GM12878 (cell line): Measurements from ENCODE around the gene MRPL55. TPM values are rescaled to one million over a fixed set of nuclear protein-coding genes. Genes with fewer than 3 reads are reported as not detected.

Experiments
- ATAC-seq: fragments of 200-7000 bp; cut with Tn5 transposase; 3 replicates; pipeline ENCODE4 v1.9.1; 2020; ENCODE audit warnings: mild to moderate bottlenecking, moderate library complexity
- BruUV-seq: library from RNA; stranded (reverse); fragments of 400-500 nt; replicated peaks from 2 replicates; lab custom pipeline; 2021; lab: Mats Ljungman, UMichigan
- CTCF ChIA-PET: fragments of 300-600 bp; sonication (Branson Sonifier 250); formaldehyde crosslinking; extraction: SDS; loops from one replicate; lab custom pipeline; 2021; ENCODE audit warnings: inconsistent platforms; lab: Yijun Ruan, JAX
- POLR2A ChIA-PET: fragments of 350-600 bp; formaldehyde crosslinking; extraction: SDS; loops from one replicate; lab custom pipeline; 2021; ENCODE audit warnings: inconsistent platforms; lab: Charles Lee
- RAD21 ChIA-PET: fragments of 300-600 bp; sonication (Branson Sonifier 250); formaldehyde crosslinking; loops from one replicate; lab custom pipeline; 2023; ENCODE audit warnings: antibody characterized with exemption; ENCODE audit not compliant: unreplicated experiment; lab: Charles Lee
- SMC1A ChIA-PET: fragments of 300-600 bp; sonication (Branson Sonifier 250); formaldehyde crosslinking; loops from one replicate; lab custom pipeline; 2023; ENCODE audit not compliant: unreplicated experiment, uncharacterized antibody; lab: Charles Lee
- DNase-seq: peaks from one replicate; pipeline ENCODE4 v3.0.0-alpha.2; 2011; ENCODE audit warnings: low read depth, low spot score
- FAIRE-seq: peaks from 3 replicates; lab custom pipeline; 2011; peaks lifted over from hg19 to GRCh38; lab: Jason Lieb, UNC
- H2AFZ ChIP-seq: 2 replicates; pipeline ENCODE4 v1.6.0; 2011; ENCODE audit warnings: low read depth, low read length, control low read depth; ENCODE audit not compliant: control insufficient read depth
- H3K27ac ChIP-seq: 2 replicates; pipeline ENCODE4 v1.5.1; 2011; ENCODE audit warnings: control low read depth; ENCODE audit not compliant: control insufficient read depth, insufficient read depth
- H3K27me3 ChIP-seq, 2 experiments: replicated peaks in 1 of 2; 2 replicates each; pipeline versions ENCODE4 v1.6.0 to v1.6.1; 2011; ENCODE audit warnings: low read length in 1 of 2; ENCODE audit not compliant: control insufficient read depth in 2 of 2, insufficient read depth in 2 of 2
- H3K36me3 ChIP-seq, 2 experiments: 2 replicates each; pipeline ENCODE4 v1.5.1; 2011; ENCODE audit warnings: low read length in 1 of 2; ENCODE audit not compliant: control insufficient read depth in 2 of 2, insufficient read depth in 2 of 2
- H3K4me1 ChIP-seq: 2 replicates; pipeline ENCODE4 v1.6.1; 2011; ENCODE audit warnings: mild to moderate bottlenecking, low read length, moderate library complexity, mixed read lengths; ENCODE audit not compliant: control insufficient read depth, insufficient read depth
- H3K4me2 ChIP-seq: 2 replicates; pipeline ENCODE4 v1.6.0; 2011; ENCODE audit warnings: control low read depth; ENCODE audit not compliant: control insufficient read depth, insufficient read depth
- H3K4me3 ChIP-seq: fragments of 200-600 bp; sonication (generic); 2 replicates; pipeline ENCODE4 v1.5.1; 2016
- H3K79me2 ChIP-seq: 2 replicates; pipeline ENCODE4 v1.6.0; 2011; ENCODE audit warnings: low read length; ENCODE audit not compliant: control insufficient read depth, insufficient read depth
- H3K9ac ChIP-seq: 2 replicates; pipeline ENCODE4 v1.8.0; 2011; ENCODE audit warnings: low read length, control low read depth, mixed read lengths; ENCODE audit not compliant: control insufficient read depth, insufficient read depth
- H3K9me3 ChIP-seq: replicated peaks from 3 replicates; pipeline ENCODE4 v1.5.1; 2011; ENCODE audit warnings: mild to moderate bottlenecking, low read length; ENCODE audit not compliant: control insufficient read depth, insufficient read depth
- H4K20me1 ChIP-seq: 2 replicates; pipeline ENCODE4 v1.6.0; 2011; ENCODE audit not compliant: control insufficient read depth, insufficient read depth
- EGR1 ChIP-seq, 2 experiments: IDR thresholded peaks; 1 replicate in 1 of 2; 2 replicates in 1 of 2; pipeline ENCODE4 v1.6.1; 2011 to 2012; ENCODE audit warnings: low read depth in 2 of 2, low read length in 2 of 2, borderline replicate concordance in 1 of 2, mild to moderate bottlenecking in 1 of 2, moderate library complexity in 1 of 2
- EP300 ChIP-seq, 2 experiments: fragments of 150-350 bp in 1 of 2; IDR thresholded peaks; 2 replicates each; pipeline ENCODE4 v1.6.1; 2011 to 2012; ENCODE audit warnings: low read depth in 2 of 2, low read length in 2 of 2, borderline replicate concordance in 1 of 2, improper control_type of control experiment in 1 of 2, inconsistent platforms in 1 of 2; ENCODE audit not compliant: control insufficient read depth in 1 of 2
- FOXK2 ChIP-seq: fragments of 450-650 bp; IDR thresholded peaks from 2 replicates; pipeline ENCODE4 v1.6.1; 2017; ENCODE audit warnings: mild to moderate bottlenecking, moderate library complexity
- NFYB ChIP-seq: IDR thresholded peaks from 2 replicates; pipeline ENCODE4 v1.6.1; 2011; ENCODE audit warnings: low read depth, mild to moderate bottlenecking, low read length, improper control_type of control experiment, moderate library complexity; ENCODE audit not compliant: insufficient read depth
- POLR2AphosphoS5 ChIP-seq: IDR thresholded peaks from 2 replicates; pipeline ENCODE4 v1.6.1; 2011; ENCODE audit warnings: mild to moderate bottlenecking, low read length, inconsistent platforms
- SMC3 ChIP-seq: IDR thresholded peaks from 2 replicates; pipeline ENCODE4 v1.6.1; 2011; ENCODE audit warnings: low read length, improper control_type of control experiment, borderline replicate concordance
- ZNF384 ChIP-seq: IDR thresholded peaks from 2 replicates; pipeline ENCODE4 v1.6.1; 2012; ENCODE audit warnings: low read depth, mild to moderate bottlenecking, low read length, improper control_type of control experiment, borderline replicate concordance
- WGBS: methylation state at CpG from one replicate; pipeline ENCODE4 v1.1.6; 2016; ENCODE audit warnings: low lambda C conversion rate; ENCODE audit not compliant: insufficient replicate concordance, insufficient coverage; ENCODE audit errors: missing lambda C conversion rate; 5-methylcytosine and 5-hydroxymethylcytosine counted together
- in situ Hi-C: fragments of 300-500 bp; cut with MboI; formaldehyde crosslinking; loops from 9 replicates; pipeline ENCODE4 v1.14.3; 2018; ENCODE audit warnings: mixed read lengths
- intact Hi-C: fragments of 100-400 bp; cut with micrococcal nuclease; formaldehyde crosslinking; loops from one replicate; pipeline ENCODE4 v1.14.2; 2022; ENCODE audit not compliant: unreplicated experiment
- polyA plus RNA-seq, 11 experiments: library from polyadenylated mRNA; depleted of rRNA in 4 of 11; unstranded in 6 of 11; stranded (reverse) in 5 of 11; fragments of >200 nt; fragmentation: Nextera tagmentation in 4 of 11; fragmentation: Illumina TruSeq in 1 of 11; extraction: Ambion mirVana in 4 of 11; extraction: Trizol in 1 of 11; gene quantifications; 1 replicate in 1 of 11; 2 replicates in 10 of 11; pipeline versions ENCODE4 v1.2.1 to v1.2.3, GENCODE V29; 2011 to 2016; ENCODE audit warnings: inconsistent platforms in 2 of 11, missing spikeins in 2 of 11, low read depth in 1 of 11
- total RNA-seq, 4 experiments: library from RNA; depleted of rRNA in 3 of 4; stranded (reverse); fragments of >200 nt in 3 of 4; fragmentation: Illumina TruSeq in 1 of 4; extraction: Trizol in 1 of 4; gene quantifications; 2 replicates each; pipeline versions ENCODE4 v1.2.1 to v1.2.3, GENCODE V29; 2013 to 2021

MRPL55 gene
- total and polyA plus RNA-seq, 10 of the 15 experiments (the other 5 are each of a cell fraction or from before 2014, with no cell fraction given), result 15.1 to 143 (median 55.8) TPM

GRCh38 chr1:228105996-228106799, 2.9 kb downstream of the MRPL55 start:
- peaks cover 27% of the 10 kb centered on the region for H3K79me2 ChIP-seq
- peaks cover 17% of the 10 kb centered on the region for H3K4me1 ChIP-seq
- CTCF ChIA-PET, result interaction anchor here (0.6 to 0.8 kb wide), 2 partner anchors 13 to 60 kb away, joined by 3 read pairs; no protein-coding TSS in a partner anchor
- 81% methylated on average over 8 of the region's 8 CpGs for WGBS
- no peak overlapping the region for H3K9ac ChIP-seq
- DNase-seq, result no peak
- peaks cover 4 to 5% of the 10 kb centered on the region in 2 experiments; a peak in 3 of 4 replicates for H3K36me3 ChIP-seq
- no peak for ATAC-seq
- intact Hi-C loops, result no loop called here
- no peak overlapping the region for H3K27ac ChIP-seq
- RAD21 ChIA-PET, result no interaction called here
- H3K4me3 ChIP-seq, result no peak overlapping the region
- no peaks in the 10 kb centered on the region for H3K27me3 ChIP-seq
- POLR2A ChIA-PET, result interaction anchor here (1.1 to 1.5 kb wide), 2 partner anchors 22 to 24 kb away, joined by 4 read pairs; partner anchors contain the start of gene ARF1
- H4K20me1 ChIP-seq, result no peaks in the 10 kb centered on the region
- in situ Hi-C loops, result no loop called here
- no peak for FAIRE-seq
- BruUV-seq, result no TSS peak
- TF ChIP-seq FOXK2 (no peak), EP300 (IDR thresholded peaks at IDR 0.05; ENCODE audit: borderline replicate concordance in 1 of 2, control insufficient read depth in 1 of 2, low read depth in 2 of 2, low read length in 2 of 2) (no peak), ZNF384 (no peak), EGR1 (IDR thresholded peaks at IDR 0.05; ENCODE audit: borderline replicate concordance in 1 of 2, low read depth in 2 of 2, low read length in 2 of 2) (no peak), SMC3 (no peak), POLR2AphosphoS5 (no peak), NFYB (no peak)
- H3K9me3 ChIP-seq, result no peaks in the 10 kb centered on the region
- no peak overlapping the region for H2AFZ ChIP-seq
- no peak overlapping the region for H3K4me2 ChIP-seq
- SMC1A ChIA-PET, result interaction anchor here (1.4 kb wide), 1 partner anchor 19 kb away, joined by 4 read pairs; no protein-coding TSS in a partner anchor
